ENCODE measurements around the gene PKNOX2. TPM values are rescaled to one million over a fixed set of nuclear protein-coding genes. Genes with fewer than 3 reads are reported as not detected.

The PKNOX2 gene
- total and polyA plus RNA-seq, 2 of the 8 experiments (the other 6 are each of a cell fraction or from before 2014, with no cell fraction given) = 2.0 TPM

DNA sequence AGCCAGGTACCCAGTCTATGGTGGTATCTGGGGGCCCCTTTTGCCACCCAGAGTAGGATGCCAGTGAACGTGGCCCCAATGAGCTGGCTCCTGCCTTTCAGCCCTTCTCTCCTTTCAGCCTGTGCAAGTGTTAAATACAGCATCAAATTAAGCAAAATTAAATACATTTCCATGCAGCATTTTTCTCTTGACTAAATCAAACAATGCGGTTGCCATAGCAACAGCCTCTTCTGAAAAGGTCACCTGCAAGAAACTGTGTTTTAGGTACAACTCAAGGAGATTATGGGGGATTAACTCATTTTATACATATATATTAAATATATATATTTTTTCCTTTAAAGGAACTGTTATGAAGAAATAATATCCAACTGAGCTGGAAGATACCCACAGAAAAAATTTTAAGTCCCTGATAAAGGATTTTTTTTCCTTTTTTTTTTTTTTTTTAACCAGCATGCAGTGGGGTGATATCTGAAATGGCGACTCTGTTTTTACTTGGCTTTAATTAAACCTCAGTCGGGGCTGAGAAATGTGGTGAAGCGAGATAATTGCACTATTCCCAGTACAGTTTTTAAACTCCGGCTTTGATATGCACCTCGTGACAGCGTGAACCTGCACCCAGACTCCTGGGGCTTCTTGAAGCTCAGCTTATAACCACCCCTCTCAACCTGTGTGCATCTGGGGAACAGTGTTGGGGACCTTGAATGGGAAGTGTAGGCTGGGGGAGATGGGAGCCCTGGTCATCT lies 115.3 kb downstream of the PKNOX2 start:
- peaks cover 0 to 2% (median 1%) of the 10 kb centered on the region in 4 experiments; a peak in 1 of 7 replicates for H3K4me1 ChIP-seq (replicated peaks in 1 of 4; ENCODE audit: control insufficient read depth in 3 of 4, insufficient read depth in 4 of 4, low read length in 3 of 4)
- POLR2A ChIA-PET (ENCODE audit: partially characterized antibody) = interaction anchor here (1.2 to 1.3 kb wide), 2 partner anchors 18 to 66 kb away, joined by 3 to 4 read pairs; no protein-coding TSS in a partner anchor
- H3K79me1 ChIP-seq (ENCODE audit: low read depth, low read length) = no peaks in the 10 kb centered on the region
- no peak overlapping the region for H3K23ac ChIP-seq (ENCODE audit: insufficient read length)
- no peak overlapping the region for H3K18ac ChIP-seq (ENCODE audit: extremely low read depth, low read length)
- H3K23me2 ChIP-seq (ENCODE audit: low read depth, low read length) = no peaks in the 10 kb centered on the region
- H3K9me3 ChIP-seq (ENCODE audit: insufficient read depth in 2 of 2, low read depth in 1 of 2, low read length in 1 of 2) = no peaks in the 10 kb centered on the region
- TF ChIP-seq SIN3A (conservative IDR thresholded peaks at IDR 0.05 in 1 of 2, IDR thresholded peaks at IDR 0.05 in 1 of 2; ENCODE audit: low read depth in 1 of 2, low read length in 2 of 2) (no peak), BCL11A (IDR thresholded peaks at IDR 0.05; ENCODE audit: low read depth in 2 of 2, low read length in 2 of 2) (no peak), NRF1 (IDR thresholded peaks at IDR 0.05; ENCODE audit: low read depth, low read length) (no peak), TBP (IDR thresholded peaks at IDR 0.05; ENCODE audit: low read depth, low read length) (no peak), TEAD4 (IDR thresholded peaks at IDR 0.05; ENCODE audit: low read depth, low read length) (no peak), CBX8 (IDR thresholded peaks at IDR 0.05; ENCODE audit: borderline replicate concordance, low read depth, low read length) (no peak), RFX5 (IDR thresholded peaks at IDR 0.05; ENCODE audit: borderline replicate concordance, low read depth, low read length) (no peak), RNF2 (IDR thresholded peaks at IDR 0.05; ENCODE audit: borderline replicate concordance, low read depth, low read length, missing control alignments, poor library complexity, severe bottlenecking) (no peak), EGR1 (IDR thresholded peaks at IDR 0.05; ENCODE audit: borderline replicate concordance, low read depth, low read length) (no peak), SP4 (IDR thresholded peaks at IDR 0.05; ENCODE audit: low read length) (no peak), TAF1 (IDR thresholded peaks at IDR 0.05; ENCODE audit: low read depth, low read length) (no peak)
- TF ChIP-seq, protein P1, sequence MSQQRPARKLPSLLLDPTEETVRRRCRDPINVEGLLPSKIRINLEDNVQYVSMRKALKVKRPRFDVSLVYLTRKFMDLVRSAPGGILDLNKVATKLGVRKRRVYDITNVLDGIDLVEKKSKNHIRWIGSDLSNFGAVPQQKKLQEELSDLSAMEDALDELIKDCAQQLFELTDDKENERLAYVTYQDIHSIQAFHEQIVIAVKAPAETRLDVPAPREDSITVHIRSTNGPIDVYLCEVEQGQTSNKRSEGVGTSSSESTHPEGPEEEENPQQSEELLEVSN (IDR thresholded peaks at IDR 0.05) = no peak
- no peak overlapping the region for H3K27ac ChIP-seq (ENCODE audit: low read depth, low read length)
- no peak overlapping the region for H4K5ac ChIP-seq (ENCODE audit: insufficient read length, low read depth, low read length)
- FAIRE-seq (no peak), DNase-seq (ENCODE audit: low read depth in 1 of 2, low spot score in 2 of 2) (no peak)
- H3K4me3 ChIP-seq (ENCODE audit: extremely low read depth in 1 of 4, insufficient read depth in 2 of 4, low read depth in 3 of 4, low read length in 4 of 4) = no peak overlapping the region
- H3K36me3 ChIP-seq (ENCODE audit: control insufficient read depth in 2 of 4, insufficient read depth in 4 of 4, low read length in 3 of 4) = no peaks in the 10 kb centered on the region
- CTCF ChIA-PET (ENCODE audit: partially characterized antibody) = interaction anchor here (1.3 to 11.3 kb wide), 4 partner anchors 10 to 155 kb away, joined by 3 to 81 read pairs (median 6); no protein-coding TSS in a partner anchor
- H2AK5ac ChIP-seq (ENCODE audit: low read depth, low read length) = no peak overlapping the region
- H2AFZ ChIP-seq (ENCODE audit: low read length) = no peak overlapping the region
- no peak overlapping the region for H3K56ac ChIP-seq (replicated peaks; ENCODE audit: insufficient read length, low read depth, low read length)
- H2BK20ac ChIP-seq (ENCODE audit: low read length) = no peak overlapping the region
- H2BK120ac ChIP-seq (replicated peaks; ENCODE audit: low read depth, low read length) = no peak overlapping the region
- no peak overlapping the region for H3K9ac ChIP-seq (replicated peaks in 1 of 4; ENCODE audit: extremely low read depth in 1 of 4, low read depth in 3 of 4, low read length in 3 of 4)
- H3K4ac ChIP-seq (replicated peaks; ENCODE audit: insufficient read length, low read depth, low read length) = no peak overlapping the region
- H3K14ac ChIP-seq (ENCODE audit: insufficient read length) = no peak overlapping the region
- H4K91ac ChIP-seq (replicated peaks; ENCODE audit: insufficient read length, low read length) = no peak overlapping the region
- no peak overlapping the region for H3K4me2 ChIP-seq (ENCODE audit: insufficient read depth in 1 of 2, low read depth in 2 of 2, low read length in 2 of 2)
- no peaks in the 10 kb centered on the region for H3K27me3 ChIP-seq (replicated peaks in 1 of 4; ENCODE audit: control insufficient read depth in 3 of 4, extremely low read depth in 1 of 4, insufficient read depth in 3 of 4, low read length in 3 of 4)
- WGBS, 2 experiments (ENCODE audit: extremely low coverage in 1 of 2, insufficient coverage in 1 of 2, insufficient read length in 1 of 2, insufficient replicate concordance in 2 of 2, low coverage in 1 of 2, low lambda C conversion rate in 2 of 2, missing lambda C conversion rate in 1 of 2) = 89% methylated on average over 8 of the region's 8 CpGs; no CpG with 5 or more reads in 1 of the 2 experiments
- no peaks in the 10 kb centered on the region for H3K79me2 ChIP-seq (ENCODE audit: control insufficient read depth in 1 of 2, insufficient read depth in 2 of 2, low read length in 2 of 2)
- H4K20me1 ChIP-seq (replicated peaks in 1 of 2; ENCODE audit: control insufficient read depth in 1 of 2, insufficient read depth in 2 of 2, low read length in 2 of 2) = no peaks in the 10 kb centered on the region
- no peak overlapping the region for H2BK12ac ChIP-seq (ENCODE audit: low read depth, low read length)
- no peak overlapping the region for H2BK5ac ChIP-seq (ENCODE audit: low read depth, low read length)
- H2BK15ac ChIP-seq (ENCODE audit: low read length) = no peak overlapping the region
- H4K8ac ChIP-seq (ENCODE audit: extremely low read depth, insufficient read depth, low read length) = no peak overlapping the region

Data from H1 (cell line).